Naive thymus-derived CD4-positive, alpha-beta T cell (primary cell): Measurements from ENCODE around the gene DOLK. TPM values are rescaled to one million over a fixed set of nuclear protein-coding genes. Genes with fewer than 3 reads are reported as not detected.

Experiments
- ATAC-seq: fragments of 150-1000 bp; cut with Tn5 transposase; 2 replicates; pipeline ENCODE4 v1.10.0; 2021; ENCODE audit warnings: mild to moderate bottlenecking, moderate library complexity
- CTCF ChIA-PET: fragments of 350-600 bp; sonication (Branson Sonifier 250); formaldehyde crosslinking; loops from one replicate; lab custom pipeline; 2021; ENCODE audit warnings: antibody characterized with exemption; lab: Charles Lee
- POLR2A ChIA-PET: fragments of 350-600 bp; sonication (Branson Sonifier 250); formaldehyde crosslinking; loops from one replicate; lab custom pipeline; 2021; ENCODE audit warnings: antibody characterized with exemption, inconsistent platforms; lab: Charles Lee
- DNase-seq, 9 donors: peaks; one replicate each; pipeline versions ENCODE4 v3.0.0 to v3.0.0-alpha.2; 2020 to 2022; ENCODE audit warnings: mixed read lengths in 1 of 9
- H3K27ac ChIP-seq: one replicate; pipeline ENCODE4 v1.7.0; 2013; ENCODE audit warnings: mild to moderate bottlenecking, low read depth, low read length, moderate library complexity
- H3K27me3 ChIP-seq, 2 donors: one replicate each; pipeline ENCODE4 v1.7.0; 2013; ENCODE audit warnings: low read length in 2 of 2, mild to moderate bottlenecking in 2 of 2, moderate library complexity in 2 of 2; ENCODE audit not compliant: control insufficient read depth in 2 of 2, insufficient read depth in 2 of 2
- H3K36me3 ChIP-seq, 3 experiments: 1 replicate in 2 of 3; 2 replicates in 1 of 3; pipeline ENCODE4 v1.7.0; 2013; ENCODE audit warnings: low read length in 3 of 3, mild to moderate bottlenecking in 3 of 3, moderate library complexity in 1 of 3; ENCODE audit not compliant: insufficient read depth in 3 of 3, control insufficient read depth in 2 of 3
- H3K4me1 ChIP-seq, 2 donors: one replicate each; pipeline ENCODE4 v1.7.0; 2013; ENCODE audit warnings: low read length in 2 of 2, mild to moderate bottlenecking in 2 of 2, moderate library complexity in 1 of 2; ENCODE audit not compliant: control insufficient read depth in 2 of 2, insufficient read depth in 2 of 2
- H3K4me3 ChIP-seq: 2 replicates; pipeline ENCODE4 v1.7.0; 2013; ENCODE audit warnings: mild to moderate bottlenecking, low read length
- H3K9me3 ChIP-seq, 3 experiments: 1 replicate in 2 of 3; 2 replicates in 1 of 3; pipeline ENCODE4 v1.7.0; 2013; ENCODE audit warnings: low read length in 3 of 3; ENCODE audit not compliant: control insufficient read depth in 2 of 3
- H3K27ac Mint-ChIP-seq, 9 donors: one replicate each; pipeline ENCODE4 v1.8.0; 2020 to 2022; ENCODE audit warnings: mixed read lengths in 9 of 9, mild to moderate bottlenecking in 8 of 9, moderate library complexity in 5 of 9, inconsistent platforms in 2 of 9
- H3K27me3 Mint-ChIP-seq, 5 donors: one replicate each; pipeline ENCODE4 v1.8.0; 2021 to 2022; ENCODE audit warnings: mixed read lengths in 5 of 5, mild to moderate bottlenecking in 1 of 5
- H3K36me3 Mint-ChIP-seq, 5 donors: one replicate each; pipeline ENCODE4 v1.8.0; 2020 to 2022; ENCODE audit warnings: mixed read lengths in 5 of 5, mild to moderate bottlenecking in 3 of 5, inconsistent platforms in 1 of 5
- H3K4me1 Mint-ChIP-seq, 7 donors: one replicate each; pipeline ENCODE4 v1.8.0; 2020 to 2022; ENCODE audit warnings: mixed read lengths in 7 of 7, mild to moderate bottlenecking in 3 of 7, inconsistent platforms in 1 of 7
- H3K4me3 Mint-ChIP-seq, 10 donors: one replicate each; pipeline ENCODE4 v1.8.0; 2020 to 2022; ENCODE audit warnings: mild to moderate bottlenecking in 10 of 10, mixed read lengths in 10 of 10, moderate library complexity in 6 of 10, inconsistent platforms in 2 of 10
- H3K9me3 Mint-ChIP-seq, 11 donors: one replicate each; pipeline ENCODE4 v1.8.0; 2020 to 2022; ENCODE audit warnings: mixed read lengths in 11 of 11, mild to moderate bottlenecking in 4 of 11, inconsistent platforms in 1 of 11, moderate library complexity in 1 of 11
- intact Hi-C, 2 donors: fragments of 100-400 bp; cut with micrococcal nuclease; formaldehyde crosslinking; loops; one replicate each; pipeline ENCODE4 v1.15.1; 2023
- polyA plus RNA-seq, 2 donors: library from polyadenylated mRNA; unstranded; fragments of 300-500 nt; fragmentation: Illumina TruSeq; gene quantifications; one replicate each; pipeline ENCODE4 v1.2.3, GENCODE V29; 2021
- total RNA-seq, 6 experiments: library from RNA in 5 of 6; stranded (reverse) in 5 of 6; gene quantifications; 1 replicate in 5 of 6; 2 replicates in 1 of 6; pipeline ENCODE4 v1.2.3 and lab custom pipeline; 2021 to 2026

Gene DOLK
- total RNA-seq: 10 to 100 TPM in 2 of 5 experiments, 1 to 10 TPM in 3; 6.0 to 12.8 (median 9.5) TPM
- polyA plus RNA-seq: 10 to 100 TPM in 1 of 2 donors, 1 to 10 TPM in 1; 7.6 to 10.5 TPM
- total RNA-seq (lab: John Stamatoyannopoulos, UW): 16.4 reads per million, percentile 46 among the genes with 10 or more reads in this experiment

- intact Hi-C loops: loop anchor here (1.0 to 5.0 kb wide), 19 partner anchors 45 to 625 kb away; partner anchors contain the start of genes LRRC8A (in 2 of the 2), ODF2 (in 2 of the 2), COQ4 (in 1 of the 2) and DOLPP1 (in 1 of the 2)
- Mint-ChIP-seq H3K4me1 (peaks cover 16 to 50% (median 33%) of the 10 kb centered on the region in 7 donors), H3K9me3 (no peaks in the 10 kb centered on the region), H3K36me3 (peaks cover 0 to 11% (median 6%) of the 10 kb centered on the region in 5 donors), H3K4me3 (peak within 1 kb of the TSS; percentile 93 to 99 (median 98)), H3K27me3 (no peaks in the 10 kb centered on the region), H3K27ac (peak within 1 kb of the TSS; percentile 89 to 99 (median 97))
- POLR2A ChIA-PET: interaction anchor here (0.5 to 1.1 kb wide), 3 partner anchors 9 to 583 kb away, joined by 4 to 5 read pairs (median 5); no protein-coding TSS in a partner anchor
- Histone ChIP-seq H3K4me3 (peak within 1 kb of the TSS; percentile 87), H3K9me3 (no peaks in the 10 kb centered on the region), H3K36me3 (peaks cover 0 to 27% (median 0%) of the 10 kb centered on the region in 3 experiments), H3K27ac (peak within 1 kb of the TSS; percentile 97), H3K27me3 (no peaks in the 10 kb centered on the region), H3K4me1 (peaks cover 8 to 14% of the 10 kb centered on the region in 2 donors)
- CTCF ChIA-PET: no interaction called here
- peak; percentile 96 to 100 (median 98) for DNase-seq
- peak; percentile 95 for ATAC-seq
Observed at GRCh38 chr9:128947527-128948301, at the start of gene DOLK, which contains the start of gene NUP188. TSS of gene DOLK (minus strand) at chr9:128947603. CDS start at chr9:128947303, 300 bp downstream. TSS of gene NUP188 (plus strand) at chr9:128947699. CDS start at chr9:128947720, 21 bp downstream.

GRCh38 chr9:128995791-128996190 is 48.4 kb upstream of the DOLK start:
- CTCF ChIA-PET: interaction anchor here (1.3 kb wide), 1 partner anchor 12 kb away, joined by 4 read pairs; no protein-coding TSS in a partner anchor
- intact Hi-C loops: no loop called here
- H3K27me3 Mint-ChIP-seq: no peaks in the 10 kb centered on the region
- Histone ChIP-seq H3K4me3 (no peak overlapping the region), H3K36me3 (peaks cover 19 to 91% (median 38%) of the 10 kb centered on the region in 3 experiments), H3K9me3 (no peaks in the 10 kb centered on the region), H3K27me3 (no peaks in the 10 kb centered on the region), H3K27ac (peak overlapping the region; percentile 6), H3K4me1 (peaks cover 0 to 6% of the 10 kb centered on the region in 2 donors)
- H3K9me3 Mint-ChIP-seq: peaks cover 0 to 1% (median 0%) of the 10 kb centered on the region in 11 donors
- ATAC-seq (peak; percentile 31), DNase-seq (peak in 2 of 9 donors; percentile 16)
- H3K4me1 Mint-ChIP-seq: peaks cover 16 to 32% (median 23%) of the 10 kb centered on the region in 7 donors
- H3K36me3 Mint-ChIP-seq: peaks cover 17 to 64% (median 37%) of the 10 kb centered on the region in 5 donors
- POLR2A ChIA-PET: no interaction called here
- no peak overlapping the region for H3K4me3 Mint-ChIP-seq
- peak overlapping the region in 7 of 9 donors; percentile 21 to 86 (median 67) for H3K27ac Mint-ChIP-seq

GRCh38 chr9:128992995-128993394 is 45.6 kb upstream of the DOLK start:
- ChIA-PET POLR2A (no interaction called here), CTCF (interaction anchor here (0.6 kb wide), 1 partner anchor 568 kb away, joined by 3 read pairs; no protein-coding TSS in a partner anchor)
- Mint-ChIP-seq H3K27ac (peak overlapping the region in 3 of 9 donors; percentile 4 to 28 (median 6)), H3K36me3 (peaks cover 21 to 55% (median 38%) of the 10 kb centered on the region in 5 donors), H3K4me3 (no peak overlapping the region), H3K27me3 (no peaks in the 10 kb centered on the region), H3K9me3 (no peaks in the 10 kb centered on the region), H3K4me1 (peaks cover 16 to 27% (median 21%) of the 10 kb centered on the region in 7 donors)
- peaks cover 19 to 92% (median 26%) of the 10 kb centered on the region in 3 experiments for H3K36me3 ChIP-seq
- no peak overlapping the region for H3K4me3 ChIP-seq
- intact Hi-C loops: no loop called here
- ATAC-seq: no peak
- no peaks in the 10 kb centered on the region for H3K9me3 ChIP-seq
- DNase-seq: no peak
- H3K27ac ChIP-seq: no peak overlapping the region
- H3K4me1 ChIP-seq: peaks cover 0 to 6% of the 10 kb centered on the region in 2 donors
- H3K27me3 ChIP-seq: no peaks in the 10 kb centered on the region

GRCh38 chr9:128987805-128988204 is 40.4 kb upstream of the DOLK start:
- ATAC-seq: no peak
- H3K36me3 Mint-ChIP-seq: peaks cover 14 to 58% (median 32%) of the 10 kb centered on the region in 5 donors

GRCh38 chr9:128986671-128987070 is 39.3 kb upstream of the DOLK start:
- no peaks in the 10 kb centered on the region for H3K9me3 Mint-ChIP-seq

More at GRCh38 chr9:128987805-128988204, 40.4 kb upstream of the DOLK start:
- intact Hi-C loops: no loop called here
- H3K4me3 ChIP-seq: no peak overlapping the region
- H3K36me3 ChIP-seq: peaks cover 10 to 94% (median 30%) of the 10 kb centered on the region in 3 experiments
- DNase-seq: no peak
- POLR2A ChIA-PET: interaction anchor here (1.2 kb wide), 1 partner anchor 9 kb away, joined by 5 read pairs; no protein-coding TSS in a partner anchor
- no peaks in the 10 kb centered on the region for H3K9me3 ChIP-seq
- Mint-ChIP-seq H3K4me3 (no peak overlapping the region), H3K27ac (no peak overlapping the region), H3K9me3 (no peaks in the 10 kb centered on the region), H3K4me1 (peaks cover 0 to 3% (median 0%) of the 10 kb centered on the region in 7 donors), H3K27me3 (no peaks in the 10 kb centered on the region)
- CTCF ChIA-PET: no interaction called here
- H3K27me3 ChIP-seq: no peaks in the 10 kb centered on the region
- no peaks in the 10 kb centered on the region for H3K4me1 ChIP-seq
- no peak overlapping the region for H3K27ac ChIP-seq

GRCh38 chr9:128983536-128983935 is 36.1 kb upstream of the DOLK start:
- Histone ChIP-seq H3K27ac (no peak overlapping the region), H3K9me3 (no peaks in the 10 kb centered on the region), H3K4me3 (no peak overlapping the region), H3K27me3 (no peaks in the 10 kb centered on the region), H3K36me3 (peaks cover 28 to 95% (median 40%) of the 10 kb centered on the region in 3 experiments), H3K4me1 (no peaks in the 10 kb centered on the region)
- no peak overlapping the region for H3K4me3 Mint-ChIP-seq
- ChIA-PET CTCF (no interaction called here), POLR2A (no interaction called here)
- peaks cover 0 to 1% (median 0%) of the 10 kb centered on the region in 7 donors for H3K4me1 Mint-ChIP-seq
- intact Hi-C loops: no loop called here
- ATAC-seq (no peak), DNase-seq (no peak)
- H3K27ac Mint-ChIP-seq: no peak overlapping the region
- peaks cover 23 to 80% (median 47%) of the 10 kb centered on the region in 5 donors for H3K36me3 Mint-ChIP-seq
- H3K27me3 Mint-ChIP-seq: no peaks in the 10 kb centered on the region
- H3K9me3 Mint-ChIP-seq: no peaks in the 10 kb centered on the region

More at GRCh38 chr9:128986671-128987070, 39.3 kb upstream of the DOLK start:
- H3K4me3 ChIP-seq: no peak overlapping the region
- no peaks in the 10 kb centered on the region for H3K9me3 ChIP-seq
- DNase-seq (no peak), ATAC-seq (no peak)
- intact Hi-C loops: no loop called here
- POLR2A ChIA-PET: interaction anchor here (1.2 kb wide), 1 partner anchor 10 kb away, joined by 5 read pairs; no protein-coding TSS in a partner anchor
- no peaks in the 10 kb centered on the region for H3K27me3 ChIP-seq
- H3K4me1 ChIP-seq: no peaks in the 10 kb centered on the region
- no peaks in the 10 kb centered on the region for H3K27me3 Mint-ChIP-seq
- no peak overlapping the region for H3K27ac ChIP-seq
- peaks cover 0 to 1% (median 0%) of the 10 kb centered on the region in 7 donors for H3K4me1 Mint-ChIP-seq
- H3K36me3 ChIP-seq: peaks cover 18 to 95% (median 30%) of the 10 kb centered on the region in 3 experiments
- CTCF ChIA-PET: interaction anchor here (0.5 to 0.7 kb wide), 2 partner anchors 115 to 1124 kb away, joined by 4 to 5 read pairs; no protein-coding TSS in a partner anchor
- no peak overlapping the region for H3K4me3 Mint-ChIP-seq
- peaks cover 14 to 63% (median 35%) of the 10 kb centered on the region in 5 donors for H3K36me3 Mint-ChIP-seq
- H3K27ac Mint-ChIP-seq: no peak overlapping the region
